H7 (cell line): ENCODE results near the gene DENND5B. TPM values are rescaled to one million over a fixed set of nuclear protein-coding genes. Genes with fewer than 3 reads are reported as not detected.
"Not testable (repeated sequence)": the region's sequence is repeated elsewhere in the genome, so short reads cannot be mapped to it uniquely, and the experiment has no call there.

Experiments
- DNase-seq: peaks from one replicate; pipeline ENCODE4 v3.0.0; 2012
- H3K27me3 ChIP-seq: 2 replicates; pipeline ENCODE4 v1.6.0; 2011; ENCODE audit warnings: mild to moderate bottlenecking, low read length; ENCODE audit not compliant: control insufficient read depth, insufficient read depth
- H3K36me3 ChIP-seq: replicated peaks from 2 replicates; pipeline ENCODE4 v1.5.1; 2011; ENCODE audit warnings: low read length; ENCODE audit not compliant: control insufficient read depth, insufficient read depth
- H3K4me3 ChIP-seq: 2 replicates; pipeline ENCODE4 v1.5.1; 2011; ENCODE audit warnings: low read depth, mild to moderate bottlenecking, control low read depth, low read length, moderate library complexity; ENCODE audit not compliant: insufficient read depth
- total RNA-seq: library from RNA; depleted of rRNA; stranded (reverse); fragments of >200 nt; shearing (Covaris generic); gene quantifications from 2 replicates; pipeline ENCODE4 v1.2.3, GENCODE V29; 2014

Gene DENND5B
- total RNA-seq, 1 experiment from 2014 or later = 14.2 TPM

GRCh38 chr12:31583878-31584277 lies 7.1 kb downstream of the DENND5B start:
- H3K4me3 ChIP-seq = no peak overlapping the region

GRCh38 chr12:31582155-31582554 lies 8.8 kb downstream of the DENND5B start:
- Histone ChIP-seq H3K36me3 (no peaks in the 10 kb centered on the region), H3K4me3 (no peak overlapping the region), H3K27me3 (no peaks in the 10 kb centered on the region)
- DNase-seq = no peak

More at GRCh38 chr12:31583878-31584277, 7.1 kb downstream of the DENND5B start:
- no peaks in the 10 kb centered on the region for H3K36me3 ChIP-seq
- no peak for DNase-seq
- no peaks in the 10 kb centered on the region for H3K27me3 ChIP-seq

- no peaks in the 10 kb centered on the region for H3K27me3 ChIP-seq
- DNase-seq = no peak
- H3K36me3 ChIP-seq = no peaks in the 10 kb centered on the region
- H3K4me3 ChIP-seq = no peak overlapping the region
Measured at GRCh38 chr12:31578632-31579031, 12.3 kb downstream of the DENND5B start.

GRCh38 chr12:31574803-31575575 lies 15.9 kb downstream of the DENND5B start:
- Histone ChIP-seq H3K27me3 (no peaks in the 10 kb centered on the region), H3K36me3 (no peaks in the 10 kb centered on the region), H3K4me3 (no peak overlapping the region)
- no peak for DNase-seq

- not testable (repeated sequence) for DNase-seq
Measured at GRCh38 chr12:31574367-31574766, 16.6 kb downstream of the DENND5B start.

GRCh38 chr12:31572900-31573600 lies 17.9 kb downstream of the DENND5B start:
- Histone ChIP-seq H3K27me3 (no peaks in the 10 kb centered on the region), H3K36me3 (no peaks in the 10 kb centered on the region), H3K4me3 (no peak overlapping the region)
- no peak for DNase-seq

More at GRCh38 chr12:31574367-31574766, 16.6 kb downstream of the DENND5B start:
- not testable (repeated sequence) for H3K36me3 ChIP-seq, H3K4me3 ChIP-seq, H3K27me3 ChIP-seq

GRCh38 chr12:31570880-31571279 lies 20.1 kb downstream of the DENND5B start:
- no peak for DNase-seq

GRCh38 chr12:31569517-31569916 lies 21.4 kb downstream of the DENND5B start:
- DNase-seq, H3K27me3 ChIP-seq, H3K4me3 ChIP-seq, H3K36me3 ChIP-seq: not testable (repeated sequence)

More at GRCh38 chr12:31570880-31571279, 20.1 kb downstream of the DENND5B start:
- Histone ChIP-seq H3K27me3 (no peaks in the 10 kb centered on the region), H3K4me3 (no peak overlapping the region), H3K36me3 (no peaks in the 10 kb centered on the region)

GRCh38 chr12:31568498-31568897 lies 22.4 kb downstream of the DENND5B start:
- H3K4me3 ChIP-seq = no peak overlapping the region
- no peak for DNase-seq
- no peaks in the 10 kb centered on the region for H3K36me3 ChIP-seq
- no peaks in the 10 kb centered on the region for H3K27me3 ChIP-seq

- Histone ChIP-seq H3K36me3 (no peaks in the 10 kb centered on the region), H3K4me3 (no peak overlapping the region), H3K27me3 (no peaks in the 10 kb centered on the region)
- no peak for DNase-seq
Measured at GRCh38 chr12:31567029-31567428, 23.9 kb downstream of the DENND5B start.

- Histone ChIP-seq H3K27me3 (no peaks in the 10 kb centered on the region), H3K4me3 (no peak overlapping the region), H3K36me3 (no peaks in the 10 kb centered on the region)
- no peak for DNase-seq
Measured at GRCh38 chr12:31566547-31566946, 24.4 kb downstream of the DENND5B start.

GRCh38 chr12:31562594-31563328 lies 28.2 kb downstream of the DENND5B start:
- Histone ChIP-seq H3K27me3 (no peaks in the 10 kb centered on the region), H3K36me3 (no peaks in the 10 kb centered on the region)
- no peak for DNase-seq

GRCh38 chr12:31560516-31560915 lies 30.4 kb downstream of the DENND5B start:
- Histone ChIP-seq H3K36me3 (no peaks in the 10 kb centered on the region), H3K4me3 (no peak overlapping the region), H3K27me3 (no peaks in the 10 kb centered on the region)
- DNase-seq = peak; percentile 43

More at GRCh38 chr12:31562594-31563328, 28.2 kb downstream of the DENND5B start:
- no peak overlapping the region for H3K4me3 ChIP-seq

GRCh38 chr12:31558521-31558920 lies 32.4 kb downstream of the DENND5B start:
- H3K36me3 ChIP-seq = no peaks in the 10 kb centered on the region
- H3K4me3 ChIP-seq = no peak overlapping the region
- H3K27me3 ChIP-seq = no peaks in the 10 kb centered on the region
- no peak for DNase-seq
